GM19395 (cell line): ENCODE results near the gene CLCN3.
"Not testable (repeated sequence)": the region's sequence is repeated elsewhere in the genome, so short reads cannot be mapped to it uniquely, and the experiment has no call there.

Experiments used
- ATAC-seq: cut with Tn5 transposase; IDR thresholded peaks from one replicate; pipeline ENCODE4 v1.9.1; 2021; ENCODE audit warnings: mild to moderate bottlenecking, moderate library complexity; ENCODE audit not compliant: unreplicated experiment

The CLCN3 gene

GRCh38 chr4:169616846-169617245 is 3.5 kb upstream of the CLCN3 start:
- no peak for ATAC-seq

DNA sequence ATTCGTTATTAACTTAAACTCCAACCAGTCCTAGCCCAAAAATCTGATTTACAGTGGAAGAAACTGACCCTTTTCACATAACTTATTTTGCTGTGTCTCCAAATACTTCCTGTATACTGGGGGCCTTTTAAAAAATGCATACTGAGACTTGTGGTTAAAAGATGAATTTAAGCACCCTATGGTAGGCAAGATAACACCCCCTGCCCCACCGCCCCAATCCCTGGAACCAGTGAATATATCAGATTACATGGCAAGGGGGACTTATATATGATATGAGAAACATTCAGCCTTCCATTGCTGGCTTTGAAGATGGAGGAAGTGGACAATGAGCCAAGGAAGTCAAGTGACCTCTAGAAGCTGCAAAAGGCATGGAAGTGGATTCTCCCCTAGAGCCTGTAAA is 3.1 kb upstream of the CLCN3 start:
- no peak for ATAC-seq

DNA sequence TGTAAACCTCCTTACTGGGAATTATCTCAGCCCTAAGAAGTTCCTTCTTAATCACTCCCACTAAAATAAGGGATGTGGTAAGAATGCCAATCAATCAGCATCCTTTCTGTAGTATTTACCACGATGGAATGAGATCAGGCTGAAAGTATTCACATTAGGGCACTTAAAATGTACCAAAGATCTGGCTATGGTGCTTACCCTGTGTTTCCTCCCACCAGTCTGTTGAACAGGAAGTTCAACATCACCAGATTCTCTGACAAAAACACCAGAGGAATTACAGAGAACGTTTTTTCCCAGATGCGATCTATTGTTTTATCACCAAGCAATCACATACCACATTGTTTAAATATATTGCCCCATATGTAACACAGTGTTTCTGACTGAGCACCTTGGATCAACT is 2.1 kb upstream of the CLCN3 start:
- no peak for ATAC-seq

GRCh38 chr4:169618986-169619385 is 1.4 kb upstream of the CLCN3 start:
- no peak for ATAC-seq

GRCh38 chr4:169619518-169619957 is 840 bp upstream of the CLCN3 start:
- ATAC-seq: peak; percentile 59

- no peak for ATAC-seq
Observed at GRCh38 chr4:169620880-169621248, 486 bp downstream of the CLCN3 start.

- ATAC-seq: peak; percentile 8
Observed at GRCh38 chr4:169621731-169622492, 1.5 kb downstream of the CLCN3 start.

GRCh38 chr4:169622566-169622965 is 2.2 kb downstream of the CLCN3 start:
- ATAC-seq: no peak

- ATAC-seq: not testable (repeated sequence)
Observed at GRCh38 chr4:169624012-169624411, 3.6 kb downstream of the CLCN3 start.

DNA sequence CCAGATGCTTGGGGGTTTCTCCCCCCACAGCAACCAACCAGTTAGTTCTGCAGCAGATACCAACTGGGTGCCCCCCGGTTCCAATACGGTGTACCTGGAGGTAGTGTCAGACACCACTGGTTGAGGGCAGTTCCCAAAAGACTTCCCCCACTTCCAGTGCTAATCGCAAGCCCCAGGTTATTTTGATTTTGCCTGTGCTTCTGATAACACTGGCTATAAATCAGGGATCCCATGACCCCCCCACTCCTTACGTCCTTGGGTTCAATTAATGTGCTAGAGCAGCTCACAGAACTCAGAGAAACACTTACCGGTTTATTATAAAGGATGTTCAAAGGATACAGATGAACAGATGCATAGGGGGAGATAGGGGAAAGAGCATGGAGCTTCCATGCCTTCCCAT is 5.5 kb downstream of the CLCN3 start:
- ATAC-seq: no peak

- no peak for ATAC-seq
Observed at GRCh38 chr4:169626331-169627282, 6.2 kb downstream of the CLCN3 start.

DNA sequence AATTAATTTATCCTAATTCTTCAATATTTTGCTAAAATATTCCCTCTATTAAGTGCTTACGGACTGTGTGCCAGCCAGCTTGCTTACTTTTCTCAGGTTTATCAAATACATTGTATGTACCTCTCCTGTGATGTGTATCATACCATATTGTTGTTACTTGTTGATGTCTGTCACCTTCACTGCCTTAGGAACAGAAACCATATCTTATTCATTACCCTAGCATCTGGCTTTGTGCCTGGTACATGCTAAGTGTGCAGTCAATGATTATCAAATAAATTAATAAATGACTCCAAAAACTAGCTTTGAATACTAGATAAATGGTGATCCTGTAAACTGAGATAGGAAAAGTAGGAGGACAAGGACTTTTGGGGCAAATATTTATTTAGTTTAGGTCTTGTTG is 6.9 kb downstream of the CLCN3 start:
- no peak for ATAC-seq

DNA sequence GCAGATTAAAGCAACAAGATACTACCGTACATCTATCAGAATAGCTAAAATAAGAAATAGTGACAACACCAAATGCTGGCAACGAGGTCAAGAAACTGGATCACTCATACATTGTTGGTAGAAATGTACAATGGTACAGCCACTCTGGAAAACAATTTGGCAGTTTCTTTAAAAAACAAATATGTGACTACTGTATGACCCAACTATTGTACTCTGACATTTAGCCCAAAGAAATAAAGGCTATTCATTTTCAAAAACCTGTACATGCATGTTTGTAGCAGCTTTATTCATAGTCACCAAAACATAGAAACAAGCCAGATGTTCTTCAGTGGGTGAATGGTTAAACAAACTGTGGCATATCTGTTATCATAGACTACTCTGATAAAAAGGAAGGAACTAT is 8.2 kb downstream of the CLCN3 start:
- ATAC-seq: no peak

DNA sequence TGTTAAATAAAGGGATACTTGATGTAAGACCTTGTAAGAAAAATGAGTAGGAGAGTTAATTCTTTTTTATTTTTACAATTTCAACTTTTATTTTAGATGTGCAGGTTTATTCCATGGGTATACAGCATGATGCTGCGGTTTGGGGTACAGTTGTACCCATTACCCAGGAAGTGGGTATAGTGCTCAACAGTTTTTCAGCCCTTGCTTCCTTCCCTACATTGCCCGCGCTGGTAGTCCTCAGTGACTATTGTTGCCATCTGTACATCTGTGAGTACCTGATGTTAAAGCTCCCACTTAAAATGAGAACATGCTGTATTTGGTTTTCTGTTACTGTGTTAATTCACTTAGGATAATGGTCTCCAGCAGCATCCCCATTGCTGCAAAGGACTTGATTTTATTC is 9.7 kb downstream of the CLCN3 start:
- ATAC-seq: no peak

DNA sequence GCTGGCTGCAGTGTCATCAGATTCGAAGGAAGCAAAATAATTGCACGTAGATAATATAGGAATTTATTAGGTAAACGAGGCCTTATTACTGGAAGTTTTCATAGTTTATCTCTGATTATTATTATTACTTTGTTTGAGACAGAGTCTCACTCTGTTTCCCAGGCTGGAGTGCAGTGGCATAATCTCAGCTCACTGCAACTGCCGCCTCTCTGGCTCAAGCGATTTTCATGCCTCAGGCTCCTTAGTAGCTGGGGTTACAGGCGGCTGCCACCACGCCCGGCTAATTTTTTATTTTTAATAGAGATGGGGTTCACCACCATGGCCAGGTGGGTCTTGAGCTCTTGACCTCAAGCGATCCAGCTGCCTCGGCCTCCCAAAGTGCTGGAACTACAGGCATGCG is 12.5 kb downstream of the CLCN3 start:
- ATAC-seq: no peak

DNA sequence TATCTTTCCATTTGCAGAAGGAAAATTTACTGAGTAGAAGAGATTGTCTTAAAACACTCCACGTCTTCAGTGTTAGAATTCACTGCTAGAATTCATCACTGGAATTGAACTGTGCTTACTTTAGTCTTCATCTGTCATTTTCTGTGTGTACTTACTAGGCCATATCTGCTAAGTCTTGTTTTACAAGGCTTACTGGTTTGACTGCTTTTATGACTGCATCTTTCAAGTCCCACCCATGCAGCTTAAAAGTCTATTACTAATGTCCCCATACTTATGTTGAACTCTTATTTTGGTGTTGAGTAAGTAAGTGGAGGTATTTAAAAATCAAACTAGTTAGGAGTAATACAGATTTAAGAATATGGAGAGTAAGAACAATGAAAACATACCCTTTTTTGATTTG is 14.6 kb downstream of the CLCN3 start:
- no peak for ATAC-seq

GRCh38 chr4:169640261-169640870 is 20.0 kb downstream of the CLCN3 start:
- no peak for ATAC-seq

GRCh38 chr4:169644802-169645201 is 24.4 kb downstream of the CLCN3 start:
- no peak for ATAC-seq

DNA sequence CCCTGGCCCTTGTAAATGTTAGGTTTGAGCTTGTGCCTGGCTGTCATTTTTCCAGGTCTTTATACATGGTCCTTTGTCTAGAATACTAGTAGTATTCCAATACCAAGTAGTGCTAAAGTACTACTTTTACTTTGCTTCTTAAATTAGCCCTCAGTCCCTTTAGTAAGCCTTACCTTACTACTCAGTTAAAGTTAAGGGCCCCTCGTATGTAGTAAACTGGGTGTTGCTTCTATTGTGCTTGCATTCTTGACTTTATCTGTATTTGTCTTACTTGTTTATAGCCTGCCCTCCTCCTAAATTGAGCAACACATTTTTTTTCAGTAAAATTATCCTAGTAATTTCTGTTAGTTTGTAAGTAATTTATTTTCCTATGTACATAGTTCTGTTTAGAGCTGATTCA is 25.2 kb downstream of the CLCN3 start:
- ATAC-seq: no peak

DNA sequence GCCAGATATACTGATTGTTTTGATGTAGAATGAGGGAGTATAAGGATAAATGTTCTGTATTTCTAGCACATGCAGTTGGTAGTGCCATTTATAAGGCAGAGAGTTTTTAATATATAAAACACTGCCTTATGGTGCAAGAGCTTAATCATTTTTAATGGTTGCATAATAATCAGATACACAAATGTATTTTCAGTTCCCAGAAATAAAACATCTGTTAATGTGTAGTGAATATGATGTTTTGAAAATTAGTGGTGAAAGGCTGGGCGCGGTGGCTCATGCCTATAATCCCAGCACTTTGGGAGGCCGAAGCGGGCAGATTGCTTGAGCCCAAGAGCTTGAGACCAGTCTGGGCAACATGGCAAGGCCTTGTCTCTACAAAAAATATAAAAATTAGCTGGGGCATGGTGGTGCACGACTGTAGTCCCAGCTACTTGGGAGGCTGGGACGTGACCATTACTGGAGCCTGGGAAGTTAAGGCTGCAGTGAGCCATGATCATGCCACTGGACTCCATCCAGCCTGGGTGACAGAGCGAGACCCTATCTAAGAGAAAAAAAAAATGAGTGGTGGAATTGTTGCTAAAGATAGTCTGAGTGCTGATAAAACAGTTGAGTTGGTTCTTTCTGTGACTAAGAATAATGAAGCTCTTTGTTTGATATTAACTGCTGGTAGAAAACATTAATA is 29.3 kb downstream of the CLCN3 start:
- ATAC-seq: no peak
